ENCODE results near the gene CLDN18. TPM values are rescaled to one million over a fixed set of nuclear protein-coding genes. Genes with fewer than 3 reads are reported as not detected.

Gene CLDN18
- total and polyA plus RNA-seq, 2 donors (not counting 3 experiments of a cell fraction or from before 2014, with no cell fraction given): not detected

- dilution Hi-C loops (cut with MboI; ENCODE audit: extremely low pct_ligation_motif_present, low sequenced_read_pairs): no loop called here
Measured at GRCh38 chr3:138068579-138069174, 58.7 kb downstream of the CLDN18 start.

More at GRCh38 chr3:138068579-138069174, 58.7 kb downstream of the CLDN18 start:
- intact Hi-C loops (cut with micrococcal nuclease): loop anchor here (1.0 to 5.0 kb wide), 5 partner anchors 47 to 349 kb away; partner anchors contain the start of genes DBR1, DZIP1L and MRAS
- no peak overlapping the region for H3K4me3 ChIP-seq (replicated peaks in 1 of 3; ENCODE audit: insufficient read depth in 1 of 3, low read depth in 1 of 3, low read length in 3 of 3)
- DNase-seq (ENCODE audit: low read depth, low spot score) (peak; percentile 62), FAIRE-seq (peak; percentile 79)
- H3K9me1 ChIP-seq (replicated peaks; ENCODE audit: control insufficient read depth, extremely low read depth, insufficient read depth, low read length): no peaks in the 10 kb centered on the region
- ChIA-PET CTCF (interaction anchor here (0.9 to 3.2 kb wide), 8 partner anchors 11 to 525 kb away, joined by 3 to 111 read pairs (median 3); partner anchors contain the start of gene CEP70), POLR2A (no interaction called here)
- BruUV-seq (replicated peaks): no TSS peak
- H3K9ac ChIP-seq (replicated peaks; ENCODE audit: extremely low read depth, insufficient read depth, low read length): no peak overlapping the region
- H3K9me3 ChIP-seq (replicated peaks; ENCODE audit: control insufficient read depth, insufficient read depth, low read length): no peaks in the 10 kb centered on the region
- H3K79me2 ChIP-seq (ENCODE audit: control insufficient read depth, insufficient read depth, low read length): no peaks in the 10 kb centered on the region
- no peak overlapping the region for H3K27ac ChIP-seq (ENCODE audit: insufficient read depth, low read depth, low read length)
- TF ChIP-seq MAX (IDR thresholded peaks at IDR 0.05; ENCODE audit: insufficient read depth, insufficient read length): no peak
- TF ChIP-seq, protein P1, sequence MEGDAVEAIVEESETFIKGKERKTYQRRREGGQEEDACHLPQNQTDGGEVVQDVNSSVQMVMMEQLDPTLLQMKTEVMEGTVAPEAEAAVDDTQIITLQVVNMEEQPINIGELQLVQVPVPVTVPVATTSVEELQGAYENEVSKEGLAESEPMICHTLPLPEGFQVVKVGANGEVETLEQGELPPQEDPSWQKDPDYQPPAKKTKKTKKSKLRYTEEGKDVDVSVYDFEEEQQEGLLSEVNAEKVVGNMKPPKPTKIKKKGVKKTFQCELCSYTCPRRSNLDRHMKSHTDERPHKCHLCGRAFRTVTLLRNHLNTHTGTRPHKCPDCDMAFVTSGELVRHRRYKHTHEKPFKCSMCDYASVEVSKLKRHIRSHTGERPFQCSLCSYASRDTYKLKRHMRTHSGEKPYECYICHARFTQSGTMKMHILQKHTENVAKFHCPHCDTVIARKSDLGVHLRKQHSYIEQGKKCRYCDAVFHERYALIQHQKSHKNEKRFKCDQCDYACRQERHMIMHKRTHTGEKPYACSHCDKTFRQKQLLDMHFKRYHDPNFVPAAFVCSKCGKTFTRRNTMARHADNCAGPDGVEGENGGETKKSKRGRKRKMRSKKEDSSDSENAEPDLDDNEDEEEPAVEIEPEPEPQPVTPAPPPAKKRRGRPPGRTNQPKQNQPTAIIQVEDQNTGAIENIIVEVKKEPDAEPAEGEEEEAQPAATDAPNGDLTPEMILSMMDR (IDR thresholded peaks at IDR 0.05; ENCODE audit: extremely low read depth in 1 of 2, insufficient read depth in 1 of 2, low read depth in 1 of 2, low read length in 2 of 2): peak; percentile 95 to 98
- H3K4me2 ChIP-seq (ENCODE audit: insufficient read depth, low read length): no peak overlapping the region
- H3K27me3 ChIP-seq (ENCODE audit: control insufficient read depth in 2 of 2, insufficient read depth in 2 of 2, low read length in 2 of 2): no peaks in the 10 kb centered on the region
- no peaks in the 10 kb centered on the region for H3K4me1 ChIP-seq (ENCODE audit: control insufficient read depth, extremely low read depth, insufficient read depth, low read length)
- no peaks in the 10 kb centered on the region for H3K36me3 ChIP-seq (ENCODE audit: control insufficient read depth in 2 of 2, extremely low read depth in 1 of 2, insufficient read depth in 2 of 2, low read length in 2 of 2)
- H2AFZ ChIP-seq (ENCODE audit: low read depth, low read length): no peak overlapping the region
- H4K20me1 ChIP-seq (replicated peaks; ENCODE audit: control insufficient read depth, extremely low read depth, insufficient read depth, low read length): no peaks in the 10 kb centered on the region
